Stimulated activated CD4-positive, alpha-beta T cell treated with anti-CD3 and anti-CD28 coated beads, TNF-alpha, amount 100 ng/mL, for 48 hours (primary cell): ENCODE results near the gene PRSS35.
"Not testable (repeated sequence)": the region's sequence is repeated elsewhere in the genome, so short reads cannot be mapped to it uniquely, and the experiment has no call there.

Experiments
- DNase-seq, 3 donors: peaks; one replicate each; pipeline ENCODE4 v3.0.0-alpha.2; 2020; ENCODE audit warnings: low read depth in 3 of 3

PRSS35 gene

DNA sequence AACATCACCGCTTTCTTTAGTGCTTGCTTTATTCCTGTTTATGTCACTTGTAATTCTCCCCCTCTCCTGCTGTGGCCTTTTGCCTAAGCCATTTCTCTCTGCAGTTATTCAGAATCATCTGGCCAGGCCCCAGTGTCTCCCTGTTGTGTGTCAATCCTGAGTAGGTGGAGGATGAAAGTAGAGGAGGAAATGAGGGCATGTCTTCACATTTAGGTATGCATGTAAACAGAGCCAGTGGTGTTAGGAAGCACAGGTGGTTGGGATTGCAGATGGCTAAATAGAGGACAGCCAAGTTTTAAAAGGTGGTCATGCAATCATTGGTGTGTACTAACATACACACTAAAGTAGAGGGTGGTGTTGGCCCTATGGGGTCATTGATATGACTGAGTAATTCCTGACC lies 5.2 kb downstream of the PRSS35 start:
- DNase-seq = no peak

GRCh38 chr6:83518816-83519480 lies 6.6 kb downstream of the PRSS35 start:
- no peak for DNase-seq

DNA sequence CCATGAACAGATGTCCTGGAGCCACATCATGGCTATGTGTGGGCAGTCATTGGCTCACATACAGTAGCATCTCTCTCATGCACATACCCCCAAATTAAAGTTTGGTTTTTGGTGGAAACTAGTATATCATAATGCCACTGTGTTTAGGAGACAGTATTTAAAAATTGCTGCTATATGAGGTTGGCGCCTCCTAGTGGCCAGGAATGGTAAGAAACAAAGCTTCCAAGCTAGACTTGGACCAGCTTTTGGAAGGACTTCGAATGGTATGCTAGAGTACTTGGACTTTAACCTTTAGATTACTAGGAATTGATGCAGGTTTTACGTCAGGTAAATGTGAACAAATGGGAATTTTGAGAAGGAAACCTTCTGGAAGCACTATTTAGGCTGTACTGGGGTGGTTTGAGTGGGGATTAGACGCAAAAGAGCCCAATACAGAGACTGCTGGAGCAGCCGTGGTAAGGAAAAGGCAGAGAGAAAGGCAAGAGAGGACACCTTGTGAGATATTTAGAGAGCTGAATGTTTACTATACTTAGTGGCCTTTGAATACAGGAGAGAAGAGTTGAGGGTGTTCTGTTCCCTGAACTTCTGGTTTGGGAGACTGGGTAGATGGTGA lies 23.8 kb downstream of the PRSS35 start:
- peak in 2 of 3 donors; percentile 26 to 31 for DNase-seq

DNA sequence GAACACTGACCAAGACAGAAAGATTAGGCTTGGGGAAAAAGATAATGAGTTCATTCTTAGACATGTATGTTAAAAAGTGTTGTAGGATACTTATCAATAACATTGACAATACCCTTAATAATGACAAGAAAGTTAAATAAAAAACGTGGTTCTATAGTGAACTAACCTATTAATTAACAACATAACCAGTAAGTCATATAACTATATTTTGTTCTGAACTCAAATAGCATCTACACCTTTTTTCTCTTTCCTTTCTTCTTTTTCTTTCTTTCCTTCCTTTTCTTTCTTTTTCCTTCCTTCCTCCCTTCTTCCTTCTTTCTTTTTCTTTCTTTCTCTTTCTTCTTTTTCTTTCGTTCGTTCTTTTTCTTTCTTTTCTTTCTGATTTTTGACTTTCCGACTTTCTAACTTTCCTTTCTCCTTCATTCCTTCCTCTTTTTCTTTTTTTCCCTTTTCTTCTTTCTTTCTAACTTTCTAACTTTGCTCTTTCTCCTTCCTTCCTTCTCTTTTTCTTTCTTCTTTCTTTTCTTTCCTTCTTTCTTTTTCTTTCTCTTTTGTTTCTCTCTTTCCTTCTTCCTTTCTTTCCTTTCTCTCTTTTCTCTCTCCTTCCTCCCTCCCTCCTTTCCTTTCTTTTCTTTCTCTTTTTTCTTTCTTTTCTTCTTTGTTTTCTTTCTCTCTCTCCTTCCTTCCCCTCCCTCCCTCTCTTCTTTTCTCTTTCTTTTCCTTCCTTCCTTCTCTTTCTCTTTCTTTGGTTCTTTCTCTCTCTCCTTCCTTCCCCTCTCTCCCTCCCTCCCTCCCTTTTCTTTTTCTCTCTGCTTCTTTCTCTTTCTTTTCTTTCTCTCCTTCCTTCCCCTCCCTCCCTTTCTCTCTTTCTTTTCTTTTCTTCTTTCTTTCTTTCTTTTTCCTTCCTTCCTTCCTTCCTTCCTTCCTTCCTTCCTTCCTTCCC lies 24.6 kb downstream of the PRSS35 start:
- DNase-seq = no peak

DNA sequence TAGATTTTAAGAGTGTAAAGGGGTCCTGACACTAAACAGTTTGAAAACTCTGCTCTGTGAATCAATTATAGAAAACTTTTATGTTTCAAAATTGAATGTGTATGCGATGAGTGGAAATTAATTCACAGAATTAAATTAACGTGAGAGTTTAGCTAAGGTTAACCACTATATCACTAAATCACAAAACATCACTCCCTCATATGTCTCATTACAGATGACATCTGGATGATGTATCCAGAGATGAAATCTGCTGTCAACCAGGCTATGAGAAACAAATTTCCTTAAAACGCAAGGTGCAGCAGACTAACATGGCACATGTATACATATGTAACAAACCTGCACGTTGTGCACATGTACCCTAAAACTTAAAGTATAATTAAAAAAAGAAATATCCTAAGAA lies 27.3 kb downstream of the PRSS35 start:
- DNase-seq = no peak

DNA sequence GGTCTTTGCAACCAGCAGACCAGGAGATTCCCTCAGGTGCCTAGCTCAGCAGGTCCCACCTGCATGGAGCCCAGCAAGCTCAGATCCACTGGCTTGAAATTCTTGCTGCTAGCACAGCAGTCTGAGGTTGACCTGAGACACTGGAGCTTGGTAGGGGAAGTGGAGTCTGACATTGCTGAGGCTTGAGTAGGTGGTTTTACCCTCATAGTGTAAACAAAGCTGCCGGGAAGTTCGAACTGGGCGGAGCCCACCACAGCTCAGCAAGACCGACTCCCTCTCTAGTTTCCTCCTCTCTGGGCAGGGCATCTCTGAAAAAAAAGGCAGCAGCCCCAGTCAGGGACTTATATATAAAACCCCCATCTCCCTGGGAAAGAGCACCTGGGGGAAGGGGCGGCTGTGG lies 34.3 kb downstream of the PRSS35 start:
- DNase-seq = no peak

GRCh38 chr6:83550482-83550881 lies 38.1 kb downstream of the PRSS35 start:
- DNase-seq = not testable (repeated sequence)

GRCh38 chr6:83551748-83552147 lies 39.4 kb downstream of the PRSS35 start:
- not testable (repeated sequence) for DNase-seq

DNA sequence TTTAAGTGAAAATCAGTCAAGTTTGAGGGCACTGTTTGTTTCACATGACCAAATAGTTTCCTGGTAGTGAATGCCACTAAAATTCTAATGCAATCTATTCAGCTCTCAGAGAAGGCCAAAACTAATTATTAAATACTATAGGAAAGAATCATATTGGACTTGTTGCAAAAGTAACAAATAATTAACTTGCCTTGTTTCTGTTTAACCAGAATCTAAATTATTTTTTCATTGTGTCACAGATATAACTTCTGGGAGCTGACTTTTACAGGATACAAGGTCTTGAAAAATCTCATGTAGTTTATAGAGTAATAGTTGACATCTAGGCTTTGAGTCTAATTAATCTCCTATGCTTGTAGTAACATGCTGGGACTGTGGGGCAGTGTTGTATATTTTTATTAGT lies 44.5 kb downstream of the PRSS35 start:
- DNase-seq = no peak

DNA sequence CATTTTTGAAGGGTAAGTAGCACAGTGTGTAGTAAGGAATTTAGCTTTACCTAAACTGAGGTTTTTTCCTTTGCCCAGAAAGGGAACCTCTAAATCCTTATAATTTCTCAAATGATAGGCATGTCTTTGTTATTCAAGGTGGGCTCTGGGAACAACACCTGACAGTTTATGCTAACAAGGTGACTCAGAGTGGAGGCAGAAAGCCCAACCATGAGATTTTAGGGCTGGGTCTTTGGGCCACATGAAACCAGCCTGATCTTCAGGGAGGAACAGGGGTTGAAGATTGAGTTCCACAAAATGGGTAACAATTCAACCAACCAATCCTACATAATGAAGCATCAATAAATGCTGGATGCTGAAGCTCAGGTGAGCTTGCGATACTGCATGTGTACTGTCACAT lies 46.6 kb downstream of the PRSS35 start:
- no peak for DNase-seq

DNA sequence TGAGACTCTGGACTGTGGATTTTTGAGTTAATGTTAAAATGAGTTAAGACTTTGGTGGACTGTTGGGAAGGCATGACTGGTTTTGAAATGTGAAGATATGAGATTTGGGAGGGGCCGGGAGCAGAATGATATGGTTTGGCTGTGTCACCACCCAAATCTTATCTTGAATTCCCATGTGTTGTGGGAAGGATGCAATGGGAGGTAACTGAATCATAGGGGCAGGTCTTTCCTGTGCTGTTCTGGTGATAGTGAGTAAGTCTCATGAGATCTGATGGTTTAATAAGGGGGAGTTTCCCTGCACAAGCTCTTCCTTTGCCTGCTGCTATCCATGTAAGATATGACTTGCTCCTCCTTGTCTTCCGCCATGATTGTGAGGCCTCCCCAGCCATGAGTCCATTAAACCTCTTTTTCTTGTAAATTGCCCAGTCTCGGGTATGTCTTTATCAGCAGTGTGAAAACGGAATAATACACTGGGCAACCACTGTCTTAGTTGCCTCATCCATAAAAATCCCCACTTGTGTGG lies 59.4 kb downstream of the PRSS35 start:
- DNase-seq = not testable (repeated sequence)

- DNase-seq = no peak
These were observed 62.4 kb downstream of the PRSS35 start for GRCh38 chr6:83574783-83575182.
